Measurements from ENCODE around the gene ARSB.

- TF ChIP-seq, protein P1, sequence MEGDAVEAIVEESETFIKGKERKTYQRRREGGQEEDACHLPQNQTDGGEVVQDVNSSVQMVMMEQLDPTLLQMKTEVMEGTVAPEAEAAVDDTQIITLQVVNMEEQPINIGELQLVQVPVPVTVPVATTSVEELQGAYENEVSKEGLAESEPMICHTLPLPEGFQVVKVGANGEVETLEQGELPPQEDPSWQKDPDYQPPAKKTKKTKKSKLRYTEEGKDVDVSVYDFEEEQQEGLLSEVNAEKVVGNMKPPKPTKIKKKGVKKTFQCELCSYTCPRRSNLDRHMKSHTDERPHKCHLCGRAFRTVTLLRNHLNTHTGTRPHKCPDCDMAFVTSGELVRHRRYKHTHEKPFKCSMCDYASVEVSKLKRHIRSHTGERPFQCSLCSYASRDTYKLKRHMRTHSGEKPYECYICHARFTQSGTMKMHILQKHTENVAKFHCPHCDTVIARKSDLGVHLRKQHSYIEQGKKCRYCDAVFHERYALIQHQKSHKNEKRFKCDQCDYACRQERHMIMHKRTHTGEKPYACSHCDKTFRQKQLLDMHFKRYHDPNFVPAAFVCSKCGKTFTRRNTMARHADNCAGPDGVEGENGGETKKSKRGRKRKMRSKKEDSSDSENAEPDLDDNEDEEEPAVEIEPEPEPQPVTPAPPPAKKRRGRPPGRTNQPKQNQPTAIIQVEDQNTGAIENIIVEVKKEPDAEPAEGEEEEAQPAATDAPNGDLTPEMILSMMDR (IDR thresholded peaks at IDR 0.05): no peak
- TF ChIP-seq POLR2A (IDR thresholded peaks at IDR 0.05): no peak
Measured at GRCh38 chr5:78766412-78766762, 218.7 kb downstream of the ARSB start.

All from upper lobe of left lung (tissue), 4 donors.